NCI-H2081 treated with DMSO at 0.1 percent for 48 hours (cell line): ENCODE data around the gene PSMD9.
"Not testable (repeated sequence)": the region's sequence is repeated elsewhere in the genome, so short reads cannot be mapped to it uniquely, and the experiment has no call there.

Experiments used
- DNase-seq: peaks from one replicate; lab custom pipeline; 2025; lab: John Stamatoyannopoulos, UW

The PSMD9 gene

GRCh38 chr12:121888478-121889273 lies at the start of gene PSMD9:
Gene PSMD9 (plus strand): TSS chr12:121888790. CDS start chr12:121888857, 67 bp downstream.
- DNase-seq = peak; percentile 84

- DNase-seq = peak; percentile 80
These were observed 49.2 kb upstream of the PSMD9 start for GRCh38 chr12:121839106-121839992.

- no peak for DNase-seq
These were observed 48.4 kb upstream of the PSMD9 start for GRCh38 chr12:121839993-121840761.

- no peak for DNase-seq
These were observed 45.2 kb upstream of the PSMD9 start for GRCh38 chr12:121843236-121843982.

DNA sequence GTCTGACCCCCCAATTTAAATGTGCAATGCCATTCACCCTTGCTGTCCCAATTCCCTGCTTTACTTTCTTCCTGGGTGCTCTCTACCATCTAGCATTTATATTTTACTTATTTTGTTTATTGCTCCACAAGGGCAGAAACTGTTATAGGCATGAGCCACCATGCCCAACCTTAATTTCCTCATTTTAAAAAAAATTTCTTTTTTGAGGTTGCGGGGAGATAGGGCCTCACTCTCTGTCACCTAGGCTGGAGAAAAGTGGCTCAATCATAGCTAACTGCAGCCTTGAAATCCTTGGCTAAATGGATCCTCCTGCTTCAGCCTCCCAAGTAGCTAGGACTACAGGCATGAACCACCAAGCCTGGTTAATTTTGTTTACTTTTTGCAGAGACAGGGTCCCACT lies 42.9 kb upstream of the PSMD9 start:
- DNase-seq = no peak

DNA sequence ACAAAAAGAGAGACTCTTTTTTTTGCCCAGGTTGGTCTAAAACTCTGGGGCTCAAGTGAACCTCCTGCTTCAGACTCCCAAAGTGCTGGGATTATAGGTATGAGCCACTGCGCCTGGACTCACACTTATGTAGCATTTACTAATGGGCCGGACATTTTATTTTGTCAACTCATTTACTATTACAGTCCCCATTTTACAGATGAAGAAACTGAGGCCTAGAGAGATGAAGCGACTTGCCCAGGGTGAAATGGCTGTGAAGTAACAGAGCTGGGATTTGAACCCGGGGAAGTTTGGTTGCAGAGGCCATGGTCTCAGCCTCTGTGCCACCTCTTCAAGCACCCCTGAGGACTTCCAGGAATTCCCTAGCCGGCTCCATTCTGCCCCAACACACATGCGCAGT lies 39.4 kb upstream of the PSMD9 start:
- no peak for DNase-seq

- no peak for DNase-seq
These were observed 38.9 kb upstream of the PSMD9 start for GRCh38 chr12:121849665-121850064.

DNA sequence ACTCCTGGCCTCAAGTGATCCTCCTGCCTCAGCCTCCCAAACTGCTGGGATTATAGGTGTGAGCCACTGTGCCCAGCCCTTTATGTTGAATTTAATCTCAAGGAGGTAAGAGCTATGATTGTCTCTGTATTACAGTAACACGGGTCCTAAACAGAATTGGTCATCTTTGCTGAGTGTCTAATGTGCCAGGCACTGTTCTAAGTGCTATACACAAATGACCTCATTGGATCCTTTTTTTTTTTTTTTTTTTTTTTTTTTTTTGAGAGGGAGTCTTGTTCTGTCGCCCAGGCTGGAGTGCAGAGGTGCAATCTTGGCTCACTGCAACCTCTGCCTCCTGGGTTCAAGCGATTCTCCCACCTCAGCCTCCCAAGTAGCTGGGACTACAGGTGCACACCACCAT lies 36.2 kb upstream of the PSMD9 start:
- not testable (repeated sequence) for DNase-seq

GRCh38 chr12:121857322-121858246 lies 31.0 kb upstream of the PSMD9 start:
- no peak for DNase-seq

DNA sequence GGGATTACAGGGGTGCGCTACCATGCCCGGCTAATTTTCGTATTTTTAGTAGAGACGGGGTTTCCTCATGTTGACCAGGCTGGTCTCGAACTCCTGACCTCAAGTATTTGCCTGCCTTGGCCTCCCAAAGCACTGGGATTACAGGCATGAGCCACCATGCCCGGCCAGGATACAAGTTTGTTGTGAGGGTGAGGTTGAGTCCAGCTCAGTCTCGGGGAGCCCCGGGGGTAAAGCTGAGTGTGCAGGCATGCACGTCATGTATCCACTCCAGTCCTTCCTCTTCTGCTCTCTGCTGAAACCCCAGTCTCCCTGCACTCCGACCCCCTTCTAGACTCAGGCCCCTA lies 30.3 kb upstream of the PSMD9 start:
- no peak for DNase-seq

DNA sequence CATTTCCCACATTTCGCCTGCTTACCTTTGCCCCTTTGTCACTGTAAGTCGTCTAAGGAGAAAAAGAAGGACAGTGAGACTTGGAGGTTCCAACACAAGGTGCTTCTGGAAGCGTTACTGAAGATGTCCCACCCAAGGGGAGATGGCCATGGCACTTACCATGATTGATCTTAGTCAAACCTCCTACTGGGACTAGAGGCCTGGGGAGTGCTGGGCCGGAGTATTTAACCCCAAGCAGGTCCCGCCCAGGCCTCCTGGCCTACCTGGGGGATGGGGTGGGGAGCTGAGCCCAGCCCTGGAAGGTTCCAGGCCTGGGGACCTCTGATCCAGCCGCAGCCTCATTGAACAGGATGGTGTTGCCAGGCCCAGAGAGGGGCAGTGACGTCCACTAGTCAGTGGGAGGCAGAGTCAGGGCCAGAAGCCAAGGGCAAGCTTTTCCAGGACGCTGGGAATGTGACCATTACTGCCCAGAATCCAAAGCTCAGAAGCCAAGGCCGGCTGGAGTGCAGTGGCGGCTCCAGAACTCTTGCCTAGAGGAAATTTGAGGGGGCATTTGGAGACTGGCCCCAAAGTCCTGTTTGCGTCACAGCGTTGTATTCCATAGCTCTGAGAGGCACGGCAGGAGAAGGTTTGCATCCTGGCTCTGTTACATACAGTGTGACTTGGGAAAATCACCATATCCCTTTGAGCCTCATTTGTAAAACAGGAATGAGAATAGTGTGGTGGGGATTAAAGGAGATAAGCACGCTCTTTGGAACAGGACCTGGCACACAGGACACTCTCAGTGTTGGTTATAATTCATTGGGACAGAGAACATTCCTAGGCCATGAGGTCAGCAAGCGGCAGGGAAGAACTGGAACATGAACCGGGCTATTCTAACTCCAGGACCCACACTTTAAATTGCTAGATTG lies 29.7 kb upstream of the PSMD9 start, which contains the start of gene HPD:
HPD (minus strand) TSS at position 198 of the 911 bp plus-strand sequence; CDS start at position 162, 36 bp downstream.
- no peak for DNase-seq

GRCh38 chr12:121860257-121860656 lies 28.3 kb upstream of the PSMD9 start:
- no peak for DNase-seq

- not testable (repeated sequence) for DNase-seq
These were observed 27.9 kb upstream of the PSMD9 start for GRCh38 chr12:121860699-121861098.

DNA sequence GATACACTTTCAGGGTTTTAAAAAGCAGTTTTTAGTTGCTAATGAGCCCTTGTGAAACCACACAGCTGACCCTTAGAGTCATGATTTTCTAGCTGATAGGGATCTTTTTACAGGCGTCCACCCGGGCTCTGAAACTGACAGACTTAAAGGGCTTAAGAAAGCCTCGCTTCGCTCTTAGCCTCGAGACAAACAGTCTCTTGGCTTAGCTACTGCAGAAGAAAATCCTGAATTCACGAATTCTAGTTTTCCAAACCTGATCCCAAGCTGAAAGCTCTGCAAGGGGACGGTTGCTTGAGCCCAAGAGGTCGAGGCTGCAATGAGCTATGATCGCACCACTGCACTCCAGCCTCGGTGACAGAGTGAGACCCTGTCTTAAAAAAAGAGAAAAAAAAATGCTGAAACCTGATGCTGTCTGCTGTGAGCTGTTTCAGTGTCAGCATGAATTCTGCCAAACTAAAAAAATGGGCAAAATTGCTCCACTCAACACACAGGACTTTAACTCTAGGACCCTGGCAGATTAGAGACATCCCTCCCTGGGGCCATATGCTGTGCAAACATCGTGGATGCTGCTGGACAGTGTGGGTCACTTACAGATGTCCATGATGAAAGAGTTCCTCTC lies 26.8 kb upstream of the PSMD9 start:
- no peak for DNase-seq

DNA sequence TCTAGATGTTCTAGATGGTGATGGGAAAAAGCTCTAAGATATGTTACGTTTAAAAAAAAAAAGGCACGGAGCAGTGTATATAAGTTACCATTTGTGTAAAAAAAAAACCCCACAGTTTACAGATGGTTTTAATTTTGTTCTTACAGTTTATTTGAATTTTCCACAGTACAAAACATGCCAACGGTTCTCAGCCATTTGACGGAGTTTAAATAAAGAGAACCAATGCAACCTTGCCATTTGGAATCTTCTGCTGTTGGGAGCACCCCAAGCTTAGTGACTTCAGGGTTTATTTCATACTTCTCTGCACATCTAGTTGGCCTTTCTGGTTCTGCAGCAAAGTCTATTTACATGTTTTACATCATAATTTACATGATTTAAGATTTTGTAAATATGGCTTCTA lies 22.3 kb upstream of the PSMD9 start:
- no peak for DNase-seq

- not testable (repeated sequence) for DNase-seq
These were observed 19.4 kb upstream of the PSMD9 start for GRCh38 chr12:121869229-121869628.

DNA sequence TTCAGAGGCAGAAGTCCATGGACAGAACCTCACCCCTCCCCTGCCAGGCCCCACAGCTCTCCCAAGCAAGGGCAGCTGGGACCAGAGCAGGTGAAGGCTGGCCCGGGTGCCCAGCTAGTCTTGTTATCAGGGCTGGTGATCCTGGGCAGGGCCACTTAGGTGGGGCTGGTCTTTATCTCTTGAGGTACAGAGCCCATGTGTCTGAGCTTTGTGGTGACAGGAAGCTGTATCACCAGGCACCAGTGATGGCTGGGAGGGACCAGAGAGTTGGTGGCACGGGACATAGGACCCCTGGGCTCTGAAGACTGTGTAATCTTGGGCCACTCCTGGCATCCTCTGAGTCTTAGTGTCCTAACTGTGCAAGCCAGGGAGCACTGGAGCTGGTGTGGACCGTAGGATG lies 17.1 kb upstream of the PSMD9 start:
- no peak for DNase-seq

- no peak for DNase-seq
These were observed 15.9 kb upstream of the PSMD9 start for GRCh38 chr12:121872546-121873215.
